SK-N-SH treated with all-trans-retinoic acid at 6 μM for 48 hours (cell line): ENCODE results near the gene FGF18.

Source experiments
- RARB ChIP-seq: fragments of 250-450 bp; sonication (Bioruptor Pico); IDR thresholded peaks from 2 replicates; pipeline ENCODE4 v1.8.0; 2021; ENCODE audit warnings: mild to moderate bottlenecking, moderate library complexity
- TCF4 ChIP-seq: fragments of 250-450 bp; sonication (Bioruptor Pico); IDR thresholded peaks from 2 replicates; pipeline ENCODE4 v1.8.0; 2021; ENCODE audit warnings: mild to moderate bottlenecking, moderate library complexity, borderline replicate concordance
- TF ChIP-seq, protein P1 (sequence below): fragments of 250-450 bp; sonication (Bioruptor Pico); IDR thresholded peaks from 2 replicates; pipeline ENCODE4 v1.8.0; 2020; ENCODE audit warnings: mild to moderate bottlenecking, moderate library complexity, borderline replicate concordance

DNA sequence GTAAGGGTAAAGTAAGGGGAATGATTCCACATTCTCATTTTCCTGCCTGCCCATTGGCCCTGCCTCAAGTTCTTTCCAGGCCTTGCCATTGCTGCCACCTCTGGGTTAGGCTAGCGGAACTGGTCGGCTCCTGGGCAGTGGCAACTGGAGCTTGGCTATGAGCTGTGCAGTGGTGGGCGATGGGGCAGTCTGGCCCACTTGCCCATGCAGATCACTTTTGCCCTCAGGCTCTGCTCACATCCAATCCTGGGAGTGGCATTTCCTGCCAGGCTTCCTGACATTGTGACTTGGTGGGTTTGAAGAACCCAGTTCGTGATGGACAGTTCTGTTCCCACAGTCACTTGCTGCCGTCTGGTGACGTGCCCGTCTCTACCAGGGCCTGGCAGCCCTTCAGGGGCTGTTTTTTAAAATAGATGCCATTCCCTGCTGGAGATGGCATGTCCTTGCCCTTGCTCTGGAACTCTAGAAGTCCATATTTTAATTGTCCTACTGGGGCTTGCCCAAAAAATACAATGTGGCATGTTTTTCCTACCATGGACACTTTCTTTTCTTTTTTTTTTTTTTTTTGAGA lies 86.1 kb downstream of the FGF18 start:
- TF ChIP-seq, protein P1, sequence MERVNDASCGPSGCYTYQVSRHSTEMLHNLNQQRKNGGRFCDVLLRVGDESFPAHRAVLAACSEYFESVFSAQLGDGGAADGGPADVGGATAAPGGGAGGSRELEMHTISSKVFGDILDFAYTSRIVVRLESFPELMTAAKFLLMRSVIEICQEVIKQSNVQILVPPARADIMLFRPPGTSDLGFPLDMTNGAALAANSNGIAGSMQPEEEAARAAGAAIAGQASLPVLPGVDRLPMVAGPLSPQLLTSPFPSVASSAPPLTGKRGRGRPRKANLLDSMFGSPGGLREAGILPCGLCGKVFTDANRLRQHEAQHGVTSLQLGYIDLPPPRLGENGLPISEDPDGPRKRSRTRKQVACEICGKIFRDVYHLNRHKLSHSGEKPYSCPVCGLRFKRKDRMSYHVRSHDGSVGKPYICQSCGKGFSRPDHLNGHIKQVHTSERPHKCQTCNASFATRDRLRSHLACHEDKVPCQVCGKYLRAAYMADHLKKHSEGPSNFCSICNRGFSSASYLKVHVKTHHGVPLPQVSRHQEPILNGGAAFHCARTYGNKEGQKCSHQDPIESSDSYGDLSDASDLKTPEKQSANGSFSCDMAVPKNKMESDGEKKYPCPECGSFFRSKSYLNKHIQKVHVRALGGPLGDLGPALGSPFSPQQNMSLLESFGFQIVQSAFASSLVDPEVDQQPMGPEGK = no peak
- no peak for TF ChIP-seq RARB (CRISPR knock-in tag)
- no peak for TF ChIP-seq TCF4 (CRISPR knock-in tag)
